ENCODE results near the gene MPPED1.

MPPED1 gene

DNA sequence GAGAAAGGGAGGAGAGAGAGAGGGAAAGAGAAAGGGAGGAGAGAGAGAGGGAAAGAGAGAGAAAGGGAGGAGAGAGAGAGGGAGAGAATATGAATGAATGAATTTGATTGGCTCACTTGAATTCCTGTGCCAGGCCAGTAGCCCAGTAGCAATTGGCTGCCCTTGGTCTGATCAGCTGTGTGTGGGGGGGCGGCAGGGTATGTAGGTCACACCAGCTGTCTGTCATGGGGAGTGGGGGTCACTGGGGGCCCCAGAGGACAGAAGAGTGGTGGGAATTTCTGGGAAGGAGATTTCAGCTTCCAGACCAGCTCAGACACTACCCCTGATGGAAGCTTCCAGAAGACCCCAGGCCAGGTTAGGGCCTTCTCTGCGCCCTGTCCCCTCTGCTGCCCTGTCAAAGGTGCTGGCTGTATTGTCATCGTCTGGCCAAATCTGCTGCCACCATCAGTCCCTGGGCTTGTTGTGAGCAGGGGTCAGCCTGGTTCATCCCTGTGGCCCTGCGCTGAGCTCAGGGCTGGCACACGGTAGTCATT, 21.1 kb downstream of the MPPED1 start:
- no peak for DNase-seq

DNA sequence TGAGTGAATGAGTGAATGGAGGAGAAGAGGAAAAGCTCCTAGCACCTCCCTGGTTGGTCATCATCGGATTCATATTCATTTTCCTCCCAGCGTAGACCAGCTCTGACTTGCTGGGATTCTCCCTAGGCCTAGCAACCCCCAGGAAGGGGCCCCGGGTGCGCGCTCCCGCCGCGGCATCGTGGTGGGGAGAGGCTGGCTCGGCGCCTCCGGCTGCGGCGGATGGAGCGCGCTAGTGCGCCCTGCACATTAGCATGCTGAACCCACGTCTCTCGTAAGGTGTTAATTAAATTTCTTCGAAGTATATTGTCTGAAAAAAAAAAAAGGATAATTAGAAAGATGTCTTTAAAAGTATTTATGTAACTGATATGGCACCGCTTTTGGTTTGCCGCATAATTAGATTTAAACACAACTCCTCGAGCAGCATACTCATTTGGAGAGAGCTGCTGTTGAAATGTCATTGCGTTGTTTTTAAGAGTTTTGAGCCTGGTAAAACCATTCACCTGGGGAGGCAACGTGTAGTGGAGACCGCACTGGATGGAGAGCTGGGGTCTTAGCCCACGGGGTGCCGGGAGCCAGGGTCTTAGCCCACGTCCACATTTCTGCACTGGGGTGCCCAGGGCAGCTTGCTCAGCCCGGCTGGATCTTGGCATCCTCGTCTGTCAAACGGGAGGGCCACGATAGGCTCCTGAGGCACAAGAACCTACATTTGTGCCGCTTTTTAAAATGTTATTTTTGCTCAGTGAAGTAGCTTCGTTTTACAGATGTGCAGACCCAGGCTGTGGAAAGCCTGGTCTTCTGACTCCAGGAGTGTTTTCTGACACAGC, 21.8 kb downstream of the MPPED1 start:
- no peak for DNase-seq

DNA sequence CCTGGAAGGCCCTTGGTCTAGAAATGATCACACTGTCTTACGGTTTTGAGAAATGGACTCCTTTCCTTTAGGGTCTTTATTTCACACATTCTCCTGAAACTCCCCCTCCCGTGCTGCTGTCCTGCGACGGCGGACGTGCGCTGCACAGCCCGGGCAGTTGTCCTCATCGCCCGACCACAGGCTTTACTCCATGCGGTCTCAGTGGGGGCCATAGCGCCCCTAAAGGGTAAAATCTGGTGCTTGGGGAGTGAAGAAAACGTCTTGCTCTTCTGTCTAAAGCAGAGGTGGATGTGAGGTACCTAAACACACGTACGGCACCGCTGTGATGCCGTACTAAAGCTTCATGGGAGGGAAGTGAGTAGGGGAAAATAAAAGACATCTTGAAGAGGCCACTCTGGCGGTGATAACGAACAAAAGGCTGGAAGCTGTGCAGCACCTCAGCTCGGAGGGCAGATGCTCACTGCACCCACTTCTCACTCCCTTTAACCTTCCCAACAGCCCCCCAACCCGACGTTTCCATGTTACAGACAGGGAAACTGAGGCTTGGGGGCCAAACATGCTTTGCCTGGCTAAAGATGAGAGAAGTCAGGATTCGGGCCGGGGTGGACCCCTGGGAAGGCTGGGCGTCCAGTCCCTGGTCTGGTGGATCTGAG, 22.6 kb downstream of the MPPED1 start:
- no peak for DNase-seq

DNA sequence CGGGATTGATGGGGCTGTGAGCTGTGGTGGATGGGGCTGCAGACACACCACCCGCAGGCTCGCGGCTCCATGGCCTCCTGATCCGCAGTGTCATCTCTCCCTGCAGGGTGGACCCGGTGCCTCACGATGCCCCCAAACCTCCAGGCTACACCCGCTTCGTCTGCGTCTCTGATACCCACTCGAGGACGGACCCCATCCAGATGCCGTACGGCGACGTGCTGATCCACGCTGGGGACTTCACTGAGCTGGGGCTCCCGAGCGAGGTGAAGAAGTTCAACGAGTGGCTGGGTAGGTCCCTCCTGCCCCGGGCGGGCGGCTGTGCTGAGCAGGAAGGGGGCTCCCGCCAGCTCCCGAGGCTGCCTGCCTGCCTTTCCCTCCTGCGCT, 23.1 kb downstream of the MPPED1 start:
- no peak for DNase-seq

DNA sequence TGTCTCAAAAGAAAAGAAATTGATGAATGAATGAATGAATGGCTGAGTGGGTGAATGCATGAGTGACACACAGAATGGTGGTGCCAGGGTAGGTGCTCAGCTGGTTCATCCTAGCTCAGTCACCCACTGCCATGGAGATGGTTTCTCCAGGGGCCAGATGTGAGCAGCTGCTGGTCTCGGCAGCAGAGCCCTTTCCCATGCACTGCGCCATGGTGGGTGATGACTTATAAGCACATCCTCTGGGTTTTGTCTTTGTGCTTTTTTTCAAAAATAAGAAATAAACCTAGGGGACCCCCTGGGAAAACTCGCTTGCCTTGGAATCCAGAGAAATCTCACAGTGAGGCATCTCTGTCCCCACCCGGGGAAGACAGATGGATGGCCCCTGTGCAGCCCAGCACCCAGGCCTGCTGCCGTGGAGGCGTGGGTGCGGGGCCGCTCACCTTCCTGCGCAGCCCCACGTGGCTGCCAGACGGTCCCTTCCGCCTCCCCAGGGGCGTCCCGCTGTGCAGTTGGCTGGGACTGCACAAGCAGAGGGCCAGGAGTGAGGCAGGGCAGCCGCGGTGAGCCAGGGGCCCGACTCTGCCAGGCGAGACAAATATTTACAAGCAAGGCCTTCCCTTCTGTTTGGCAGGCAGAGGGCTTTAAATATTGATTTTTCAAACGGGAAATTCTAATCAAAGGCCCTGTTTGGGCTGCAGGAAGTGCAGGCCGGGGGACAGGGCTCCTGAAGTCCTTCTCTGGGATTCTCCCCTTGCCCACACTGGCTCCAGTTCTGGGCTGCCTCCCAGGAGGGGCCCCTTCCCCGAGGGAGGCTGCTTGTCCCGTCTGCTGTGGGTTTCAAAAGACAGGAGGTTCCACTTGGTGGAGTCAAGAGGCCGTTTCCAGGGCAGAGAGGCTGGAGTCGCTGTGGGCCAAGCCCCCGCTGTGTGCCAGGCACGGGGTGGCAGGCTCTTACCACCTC, 24.3 kb downstream of the MPPED1 start:
- no peak for DNase-seq

DNA sequence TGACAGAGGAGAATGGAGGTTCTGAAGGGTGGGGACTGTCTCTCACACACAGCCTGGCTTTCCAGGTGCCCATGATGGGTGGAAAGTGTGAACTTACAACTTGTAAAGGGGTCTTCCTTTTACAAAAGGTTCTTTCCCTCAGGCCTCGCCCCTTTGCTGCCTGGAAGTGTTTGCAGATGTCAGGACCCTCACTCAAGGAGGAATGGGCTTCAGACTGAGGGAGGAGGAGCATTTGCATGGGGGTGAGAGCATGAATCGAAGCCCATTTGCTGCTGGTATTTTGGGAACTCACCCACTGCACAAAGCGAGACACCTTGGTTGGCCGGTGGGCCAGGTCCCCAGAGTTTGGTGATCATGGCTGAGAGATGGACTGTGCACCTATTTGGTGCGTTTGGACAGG, 25.1 kb downstream of the MPPED1 start:
- no peak for DNase-seq

DNA sequence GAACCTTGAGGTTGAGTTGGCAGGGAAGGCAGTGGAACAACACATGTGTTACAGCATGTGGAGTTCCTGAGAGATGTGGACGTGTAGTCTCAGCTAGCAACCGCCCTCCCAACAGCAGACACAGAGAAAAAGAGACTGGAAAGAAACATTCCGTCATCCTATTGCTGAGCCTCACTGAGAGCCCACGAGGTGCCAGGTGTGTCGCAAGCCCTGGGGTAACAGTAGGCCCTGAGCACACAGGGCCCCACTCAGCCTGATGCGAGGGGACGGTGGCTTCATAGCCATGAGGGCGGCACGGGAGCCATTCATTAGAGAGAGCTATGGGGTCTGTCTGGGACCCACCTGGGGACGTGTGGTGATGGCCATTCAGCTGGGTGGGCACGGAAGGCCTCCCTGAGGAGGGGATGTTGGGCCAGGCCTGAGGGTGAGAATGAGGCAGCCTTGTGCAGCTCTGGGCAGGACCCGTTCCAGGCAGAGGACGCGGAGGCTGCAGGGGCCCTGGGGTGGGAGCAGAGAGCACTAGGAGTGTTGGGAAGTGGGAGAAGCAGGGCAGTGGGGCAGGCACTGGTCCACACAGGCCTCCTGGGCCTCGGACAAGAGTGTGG, 26.2 kb downstream of the MPPED1 start:
- DNase-seq: no peak

DNA sequence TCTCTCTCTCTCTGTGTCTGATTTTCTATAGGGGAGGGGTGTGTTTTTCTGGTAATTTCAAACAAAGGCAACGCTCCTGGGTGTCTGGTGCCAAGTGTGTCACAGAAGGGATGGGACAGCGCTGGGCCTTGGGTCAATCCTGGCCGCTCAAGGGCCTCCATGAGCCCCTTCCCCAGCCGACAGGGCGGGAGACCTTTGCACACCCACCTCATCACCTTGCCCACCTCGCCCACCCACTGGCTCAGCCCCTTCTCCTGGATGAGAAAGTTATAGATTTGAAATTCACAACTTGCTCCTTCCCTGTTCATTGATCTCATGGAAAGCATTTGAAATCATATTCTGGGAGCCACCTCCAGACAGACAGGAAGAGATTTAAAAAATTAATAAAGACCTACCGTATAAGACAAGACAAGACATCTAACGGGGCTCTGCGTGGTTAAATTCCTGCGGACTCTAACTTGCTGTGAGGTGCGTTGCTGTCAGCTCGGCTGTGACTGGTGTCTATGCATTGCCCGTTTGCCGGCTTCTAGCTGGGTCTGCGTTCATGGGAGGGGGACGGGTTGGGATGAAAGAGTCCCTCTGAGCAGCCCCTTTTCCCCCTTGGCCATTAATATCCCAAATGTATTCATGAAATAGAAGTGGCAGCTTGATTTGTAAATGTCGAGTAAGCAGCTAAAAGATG, 27.0 kb downstream of the MPPED1 start:
- DNase-seq: no peak

DNA sequence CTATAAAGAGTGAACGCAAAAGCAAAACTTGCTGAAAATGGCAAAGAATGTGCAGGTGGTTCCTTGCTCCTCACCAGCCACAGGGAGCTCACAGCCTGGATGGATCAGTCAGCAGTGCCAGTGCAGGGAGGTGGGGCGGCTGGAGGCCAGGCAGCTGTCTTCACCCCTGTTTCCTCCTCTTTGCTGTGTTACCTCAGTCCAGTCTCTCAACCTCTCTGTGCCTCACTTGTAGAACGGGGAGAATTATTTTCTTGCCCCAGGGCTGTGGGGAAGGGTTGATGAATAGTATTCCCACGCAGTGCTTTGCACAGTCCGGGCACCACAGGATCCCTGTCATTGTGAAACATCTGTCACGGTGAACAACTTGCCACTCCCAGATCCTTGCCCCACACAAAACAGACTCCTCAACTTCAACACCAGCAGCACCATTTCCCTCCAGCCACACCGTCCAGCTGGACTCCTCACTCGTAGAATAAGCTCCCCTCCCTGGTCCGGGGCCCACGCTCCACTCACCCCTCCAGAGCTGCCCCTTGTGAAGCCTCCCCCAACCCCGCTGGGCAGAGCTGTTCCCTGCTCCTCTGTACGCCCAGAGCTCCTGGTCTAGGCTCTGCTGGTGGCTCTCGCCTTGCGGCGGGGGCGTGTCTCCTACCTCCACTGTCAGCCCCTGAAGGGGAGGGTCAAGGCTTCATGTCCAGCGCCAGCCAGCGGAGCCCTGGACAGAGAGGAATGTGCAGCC, 27.7 kb downstream of the MPPED1 start:
- DNase-seq: no peak

DNA sequence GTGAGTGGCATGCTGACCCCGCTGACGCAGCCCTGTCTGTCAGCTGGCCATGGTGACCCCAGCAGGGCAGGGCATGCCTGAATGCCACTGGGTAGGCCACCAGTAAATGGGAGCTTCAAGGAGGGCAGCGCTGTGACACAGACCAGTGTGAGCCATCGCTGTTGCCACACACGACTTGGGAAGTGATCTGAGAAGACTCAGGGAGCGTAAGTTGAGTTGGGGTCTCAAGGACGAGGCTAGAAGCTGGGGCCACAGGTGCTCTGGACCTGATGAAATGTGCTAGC, 28.2 kb downstream of the MPPED1 start:
- DNase-seq: no peak

DNA sequence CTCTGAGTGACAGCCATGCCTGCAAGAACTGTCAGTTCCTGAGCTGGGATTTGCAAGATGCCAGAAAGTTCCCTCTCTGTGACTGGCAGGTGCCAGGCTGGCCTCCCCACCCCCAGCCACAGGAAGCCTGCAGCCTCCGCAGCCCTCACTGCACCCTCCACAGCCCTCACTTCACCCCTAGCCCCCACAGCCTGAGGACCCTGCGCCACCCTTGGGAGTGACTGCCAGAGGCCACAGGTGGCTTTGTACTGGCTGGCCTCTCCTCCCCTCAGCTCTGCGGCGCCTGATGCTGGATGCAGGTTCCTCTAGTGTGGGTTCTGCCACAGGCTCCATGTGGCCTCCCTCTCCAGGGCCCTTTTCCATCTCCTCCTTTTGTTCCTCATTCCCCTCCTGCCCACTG, 28.7 kb downstream of the MPPED1 start:
- no peak for DNase-seq

DNA sequence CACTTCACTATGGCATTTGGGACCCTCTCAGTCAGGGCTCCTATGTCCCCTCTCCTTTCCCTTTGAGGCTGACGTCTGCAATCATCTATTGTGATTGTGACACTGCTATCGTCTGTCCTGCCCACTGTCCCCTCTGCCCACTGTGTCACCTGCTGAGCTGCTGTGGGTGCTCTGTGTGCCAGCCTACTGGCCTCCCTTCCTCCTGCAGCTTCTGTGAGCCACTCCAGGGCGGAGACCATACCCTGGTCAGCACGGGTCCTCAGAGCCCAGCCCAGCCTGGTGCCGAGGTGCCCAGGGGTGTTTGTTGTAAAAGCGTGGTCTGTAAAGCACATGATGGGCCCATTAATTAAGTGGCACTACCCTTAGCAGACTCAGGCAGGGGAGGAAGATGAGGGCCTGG, 29.4 kb downstream of the MPPED1 start:
- DNase-seq: no peak

DNA sequence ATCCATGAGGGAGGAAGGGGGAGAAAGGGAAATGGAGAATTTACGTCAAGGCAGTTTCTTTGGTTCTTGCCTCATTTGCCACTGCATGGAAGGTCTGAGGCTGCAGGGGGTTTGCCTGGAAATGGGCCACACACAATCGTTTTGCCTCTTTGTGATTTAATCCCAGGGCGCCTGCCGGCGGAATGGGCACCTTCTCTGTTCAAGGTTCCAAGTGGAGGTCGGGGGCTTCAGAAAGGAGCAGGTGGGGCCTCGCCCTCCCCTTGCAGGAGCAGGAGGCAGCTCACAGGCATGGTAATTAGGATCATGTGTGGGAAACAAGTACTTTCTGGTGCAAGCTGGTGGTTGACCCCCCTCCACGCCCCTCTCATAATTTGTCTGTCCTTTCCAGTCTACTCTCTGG, 29.9 kb downstream of the MPPED1 start:
- DNase-seq: no peak

DNA sequence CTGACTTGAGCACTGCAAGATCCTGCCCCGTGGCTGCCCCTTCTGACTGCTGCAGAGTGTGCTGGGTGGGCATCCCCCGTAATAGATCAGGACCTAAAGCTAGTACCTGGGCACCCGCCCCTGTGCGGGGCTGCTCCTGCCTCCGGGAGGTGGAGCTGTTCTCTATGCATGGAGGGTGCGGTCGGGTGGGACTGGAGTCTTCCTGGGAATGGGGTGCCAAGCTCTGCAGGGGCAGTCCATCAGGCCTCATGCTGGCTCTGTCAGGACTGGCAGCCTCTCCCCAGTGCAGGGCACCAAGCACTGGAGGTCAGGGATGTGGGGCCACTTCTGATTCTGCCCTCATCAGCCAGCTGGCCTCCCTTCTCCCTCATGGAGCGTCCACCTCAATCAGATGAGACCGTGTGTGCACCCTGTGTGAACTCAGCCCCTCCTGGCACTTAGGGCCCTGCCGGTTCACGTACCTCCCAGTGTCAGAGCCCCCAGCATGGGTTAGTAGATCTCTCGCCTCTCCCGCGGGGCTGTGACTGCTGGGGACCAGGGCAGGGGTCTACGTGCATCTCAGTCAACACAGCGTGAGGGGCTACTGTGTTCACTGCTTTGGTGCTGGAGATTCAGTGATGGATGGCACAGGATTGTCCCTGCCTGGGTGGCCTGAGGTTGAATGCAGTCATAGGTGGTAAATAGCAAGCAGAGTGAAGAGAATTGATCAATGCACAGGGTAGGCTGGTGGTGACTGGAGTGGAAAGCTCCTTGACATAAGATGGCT, 30.8 kb downstream of the MPPED1 start:
- DNase-seq: no peak

DNA sequence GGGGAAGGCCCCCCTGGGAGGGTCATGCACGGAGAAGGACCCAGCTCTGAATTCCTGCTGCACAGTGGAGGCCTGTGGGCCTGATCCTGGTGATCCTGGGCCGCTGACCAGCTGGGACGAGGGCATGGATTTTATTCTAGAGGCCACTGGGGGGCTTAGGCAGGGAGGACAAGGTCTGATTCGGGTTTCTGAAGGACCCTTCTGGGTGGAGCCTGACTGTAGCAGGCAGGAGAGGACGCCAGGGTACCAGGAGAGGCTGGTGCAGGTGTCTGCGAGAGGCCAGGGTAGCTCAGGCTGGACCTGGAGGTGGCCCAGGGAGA, 31.3 kb downstream of the MPPED1 start:
- DNase-seq: no peak

DNA sequence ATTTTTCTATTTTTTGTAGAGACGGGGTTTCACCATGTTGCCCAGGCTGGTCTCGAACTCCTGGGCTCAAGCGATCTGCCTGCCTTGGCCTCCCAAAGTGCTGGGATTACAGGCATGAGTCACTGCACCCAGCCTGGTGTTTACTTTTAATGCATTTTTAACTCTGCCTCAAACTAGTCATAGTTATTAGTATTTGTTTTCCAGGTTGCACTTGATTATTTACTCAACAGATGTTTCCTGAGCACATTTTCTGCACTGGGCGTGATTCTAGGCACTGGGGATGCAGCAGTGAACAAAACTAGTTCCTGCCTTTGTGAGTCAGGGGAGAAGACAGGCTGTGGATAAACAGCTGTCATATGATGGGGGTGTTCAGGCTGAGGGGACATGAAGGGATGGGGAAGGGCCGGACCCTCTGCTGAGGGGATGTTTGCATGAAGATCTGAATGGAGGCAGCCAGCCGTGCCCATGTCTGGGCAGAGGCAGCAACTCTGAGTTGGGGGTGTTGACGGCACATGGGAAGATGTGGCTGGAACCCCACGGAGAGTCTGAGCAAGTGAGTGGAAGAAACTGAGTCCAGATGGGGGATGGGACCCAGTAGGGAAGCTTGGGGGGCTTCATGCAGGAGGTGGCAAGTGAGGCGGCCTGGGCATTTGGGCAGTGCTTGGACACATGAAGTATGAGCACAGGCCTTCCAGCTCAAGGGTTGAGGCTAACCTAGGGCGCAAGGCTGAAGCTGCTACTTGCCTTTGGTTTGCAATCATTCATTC, 34.4 kb downstream of the MPPED1 start:
- DNase-seq: no peak

DNA sequence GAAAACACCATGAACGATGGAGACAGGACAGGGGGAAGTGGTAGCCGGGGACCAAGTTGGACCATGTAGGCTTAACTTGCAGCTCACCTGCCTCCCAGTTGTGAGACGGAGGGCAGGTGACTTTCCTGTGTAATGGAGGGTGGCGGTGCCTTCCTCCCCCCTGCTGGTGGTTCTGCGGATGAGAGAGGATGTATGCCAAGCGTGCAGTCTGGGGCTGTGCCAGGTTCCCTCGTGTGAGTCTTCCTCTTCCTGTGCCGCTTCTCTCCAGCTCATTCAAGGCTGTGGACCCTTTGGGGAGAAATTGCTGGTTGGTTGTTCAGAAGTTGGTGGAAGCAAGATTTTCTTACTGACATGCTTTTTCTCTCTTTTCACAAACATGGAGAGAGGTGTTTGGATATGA, 35.1 kb downstream of the MPPED1 start:
- no peak for DNase-seq

DNA sequence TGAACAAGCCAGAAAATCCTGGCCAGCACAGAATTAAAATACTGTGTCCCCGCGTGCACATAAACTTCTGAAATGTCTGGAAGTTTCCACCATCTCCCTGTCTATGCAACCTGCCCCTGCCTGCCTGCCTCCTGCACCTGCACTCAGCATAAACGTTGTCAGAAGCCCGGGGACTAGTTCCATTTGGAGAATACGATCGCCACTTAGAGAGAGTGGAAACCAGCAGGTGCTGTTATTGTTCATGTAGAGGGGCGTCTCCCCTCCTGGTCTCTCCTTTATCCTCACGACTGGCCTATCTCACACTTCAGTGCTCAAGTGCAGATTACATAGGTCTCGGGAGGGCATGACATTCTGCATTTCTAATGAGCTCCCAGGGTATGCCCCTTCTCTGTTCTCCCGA, 35.6 kb downstream of the MPPED1 start:
- no peak for DNase-seq

DNA sequence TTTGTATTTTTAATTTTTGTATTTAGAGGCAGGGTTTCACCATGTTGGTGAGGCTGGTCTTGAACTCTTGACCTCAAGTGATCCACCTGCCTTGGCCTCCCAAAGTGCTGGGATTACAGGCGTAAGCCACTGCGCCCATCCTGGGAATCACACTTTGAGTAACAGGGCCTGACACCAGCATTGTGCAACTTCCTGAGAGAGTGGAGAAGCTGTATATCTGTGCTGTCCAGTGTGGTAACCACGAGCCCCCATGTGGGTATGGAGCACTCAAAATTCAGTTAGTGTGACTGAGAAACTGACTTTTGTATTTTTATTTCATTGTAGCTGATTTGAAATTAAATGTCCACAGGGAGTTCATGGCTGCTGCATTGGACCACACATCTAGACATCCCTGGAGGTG, 36.2 kb downstream of the MPPED1 start:
- DNase-seq: no peak

DNA sequence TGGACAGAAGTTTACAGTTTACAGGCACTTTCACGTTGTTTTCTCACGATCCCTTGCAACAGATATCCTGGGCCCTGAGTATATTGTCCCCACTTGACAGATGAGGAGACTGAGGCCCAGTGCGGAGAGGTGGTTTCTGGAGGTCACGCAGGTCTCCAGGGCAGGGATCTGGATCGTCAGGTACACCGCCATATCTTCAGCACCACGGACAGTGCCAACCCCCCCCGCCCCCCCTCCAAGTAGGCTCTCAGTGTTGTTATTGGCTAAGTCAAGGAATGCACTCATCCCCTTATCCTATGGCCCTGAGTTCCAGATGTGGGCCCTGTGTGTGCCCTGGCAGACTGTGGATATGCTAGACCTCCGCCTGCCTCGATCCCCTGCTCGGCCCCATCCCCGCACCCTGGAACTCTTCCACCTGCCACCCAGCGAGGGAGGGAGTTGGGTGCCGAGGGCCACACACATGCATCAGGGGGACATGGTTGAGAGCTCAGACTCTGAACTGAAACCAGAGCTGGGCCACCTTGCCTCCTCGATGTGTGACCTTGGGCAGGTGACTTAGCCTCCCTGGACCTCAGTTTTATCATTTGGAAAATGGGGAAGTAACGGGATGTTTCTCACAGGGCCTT, 37.5 kb downstream of the MPPED1 start:
- DNase-seq: no peak
